GM20000 (cell line): ENCODE measurements around the gene NBEAL1.
"Not testable (repeated sequence)": the region's sequence is repeated elsewhere in the genome, so short reads cannot be mapped to it uniquely, and the experiment has no call there.

ENCODE experiments used
- DNase-seq: peaks from one replicate; pipeline ENCODE4 v3.0.0; 2012; ENCODE audit warnings: low spot score
- TF ChIP-seq, protein P1 (sequence below): IDR thresholded peaks from 2 replicates; pipeline ENCODE4 v1.5.1; 2012; ENCODE audit warnings: mild to moderate bottlenecking, control low read depth; ENCODE audit errors: extremely low read depth, missing control alignments

Gene NBEAL1

DNA sequence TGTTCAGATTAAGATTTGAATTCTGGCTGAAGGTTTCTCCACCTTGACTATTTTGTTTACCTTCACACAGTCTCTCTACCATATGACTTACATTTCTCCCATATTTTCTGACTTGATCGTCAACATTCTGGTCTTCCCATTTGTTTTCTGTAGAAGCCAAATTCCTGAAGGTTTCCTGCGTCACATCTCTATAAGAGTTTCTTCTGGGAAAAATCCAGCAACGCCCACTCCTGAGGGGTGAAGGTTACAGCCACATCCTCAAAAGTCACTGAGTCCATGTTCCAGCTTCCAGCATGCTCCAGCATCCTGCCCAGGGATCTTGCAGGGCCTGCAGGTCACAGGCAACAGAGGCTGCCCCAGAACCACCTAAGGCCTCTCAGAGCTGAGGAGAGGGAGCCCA, 47.5 kb downstream of the NBEAL1 start:
- TF ChIP-seq, protein P1, sequence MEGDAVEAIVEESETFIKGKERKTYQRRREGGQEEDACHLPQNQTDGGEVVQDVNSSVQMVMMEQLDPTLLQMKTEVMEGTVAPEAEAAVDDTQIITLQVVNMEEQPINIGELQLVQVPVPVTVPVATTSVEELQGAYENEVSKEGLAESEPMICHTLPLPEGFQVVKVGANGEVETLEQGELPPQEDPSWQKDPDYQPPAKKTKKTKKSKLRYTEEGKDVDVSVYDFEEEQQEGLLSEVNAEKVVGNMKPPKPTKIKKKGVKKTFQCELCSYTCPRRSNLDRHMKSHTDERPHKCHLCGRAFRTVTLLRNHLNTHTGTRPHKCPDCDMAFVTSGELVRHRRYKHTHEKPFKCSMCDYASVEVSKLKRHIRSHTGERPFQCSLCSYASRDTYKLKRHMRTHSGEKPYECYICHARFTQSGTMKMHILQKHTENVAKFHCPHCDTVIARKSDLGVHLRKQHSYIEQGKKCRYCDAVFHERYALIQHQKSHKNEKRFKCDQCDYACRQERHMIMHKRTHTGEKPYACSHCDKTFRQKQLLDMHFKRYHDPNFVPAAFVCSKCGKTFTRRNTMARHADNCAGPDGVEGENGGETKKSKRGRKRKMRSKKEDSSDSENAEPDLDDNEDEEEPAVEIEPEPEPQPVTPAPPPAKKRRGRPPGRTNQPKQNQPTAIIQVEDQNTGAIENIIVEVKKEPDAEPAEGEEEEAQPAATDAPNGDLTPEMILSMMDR = no peak
- no peak for DNase-seq

DNA sequence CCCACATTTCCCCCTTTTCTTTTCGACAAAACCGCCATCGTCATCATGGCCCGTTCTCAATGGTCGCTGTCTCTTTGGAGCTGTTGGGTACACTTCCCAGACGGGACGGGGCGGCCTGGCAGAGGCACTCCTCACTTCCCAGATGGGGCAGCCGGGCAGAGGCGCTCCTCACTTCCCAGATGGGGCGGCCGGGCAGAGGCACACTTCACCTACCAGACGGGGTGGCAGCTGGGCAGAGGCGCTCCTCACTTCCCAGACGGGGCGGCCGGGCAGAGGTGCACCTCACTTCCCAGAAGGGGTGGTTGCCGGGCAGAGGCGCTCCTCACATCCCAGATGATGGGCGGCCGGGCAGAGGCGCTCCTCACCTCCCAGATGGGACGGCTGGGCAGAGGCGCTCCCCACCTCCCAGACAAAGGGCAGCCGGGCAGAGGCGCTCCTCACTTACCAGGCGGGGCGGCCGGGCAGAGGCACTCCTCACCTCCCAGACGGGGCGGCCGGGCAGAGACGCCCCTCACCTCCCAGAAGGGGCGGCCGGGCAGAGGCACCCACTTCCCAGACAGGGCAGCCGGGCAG, 51.9 kb downstream of the NBEAL1 start:
- not testable (repeated sequence) for DNase-seq

DNA sequence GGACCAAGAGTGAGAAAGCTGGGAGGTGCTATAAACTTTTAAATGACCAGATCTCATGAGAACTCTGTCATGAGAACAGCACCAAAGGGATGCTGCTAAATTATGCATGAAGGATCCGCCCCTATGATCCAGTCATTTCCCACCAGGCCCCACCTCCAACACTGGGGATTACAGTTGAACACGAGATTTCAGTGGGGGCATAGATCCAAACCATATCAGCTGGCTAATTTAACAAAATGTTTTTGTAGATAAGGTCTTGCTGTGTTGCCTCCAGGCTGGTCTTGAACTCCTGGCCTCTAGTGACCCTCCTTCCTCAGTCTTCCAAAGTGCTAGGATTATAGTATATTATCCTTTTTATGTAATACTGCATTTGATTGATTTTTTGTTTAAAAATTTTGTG, 56.0 kb downstream of the NBEAL1 start:
- DNase-seq = no peak
- TF ChIP-seq, protein P1 = no peak

- TF ChIP-seq, protein P1 = no peak
- no peak for DNase-seq
These were observed 56.5 kb downstream of the NBEAL1 start for GRCh38 chr2:203071148-203071547.

DNA sequence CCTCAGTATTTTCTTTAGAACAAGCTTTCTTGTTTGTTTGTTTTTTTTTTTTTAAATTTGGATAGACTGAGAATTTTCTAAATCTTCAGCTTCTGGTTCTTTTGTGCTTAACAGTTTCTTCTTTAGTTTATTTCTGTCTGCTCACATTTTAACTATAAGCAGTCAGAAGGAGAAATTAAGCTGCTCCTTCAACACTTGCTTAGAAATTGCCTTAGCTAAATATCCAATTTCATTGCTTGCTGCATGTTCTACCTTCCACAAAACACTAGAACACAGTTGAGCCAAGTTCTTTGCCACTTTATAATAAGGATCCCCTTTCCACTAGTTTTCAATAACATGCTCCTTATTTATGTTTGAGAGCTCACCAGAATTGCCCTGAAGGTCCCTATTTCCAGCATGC, 57.7 kb downstream of the NBEAL1 start:
- TF ChIP-seq, protein P1 = no peak
- DNase-seq = no peak

GRCh38 chr2:203077451-203077850, 62.8 kb downstream of the NBEAL1 start:
- no peak for DNase-seq
- TF ChIP-seq, protein P1 = no peak

GRCh38 chr2:203080447-203081045, 65.9 kb downstream of the NBEAL1 start:
- TF ChIP-seq, protein P1 = no peak
- no peak for DNase-seq

GRCh38 chr2:203083328-203083727, 68.7 kb downstream of the NBEAL1 start:
- TF ChIP-seq, protein P1 = no peak
- DNase-seq = no peak

DNA sequence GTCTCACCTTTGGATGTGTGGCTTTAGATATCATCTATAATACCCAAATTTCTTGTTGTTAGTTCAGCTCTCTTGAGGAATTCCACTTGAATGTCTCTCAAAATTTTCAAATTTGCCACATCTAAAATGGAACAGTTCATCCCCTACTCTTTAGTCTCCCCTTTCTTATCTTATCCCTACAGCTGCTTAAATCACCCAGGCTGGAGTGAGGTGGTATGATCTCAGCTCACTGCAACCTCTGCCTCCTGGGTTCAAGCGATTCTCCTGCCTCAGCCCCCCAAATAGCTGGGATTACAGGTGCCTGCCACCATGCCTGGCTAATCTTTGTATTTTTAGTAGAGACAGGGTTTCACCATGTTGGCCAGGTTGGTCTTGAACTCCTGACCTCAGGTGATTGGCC, 71.7 kb downstream of the NBEAL1 start:
- not testable (repeated sequence) for DNase-seq

DNA sequence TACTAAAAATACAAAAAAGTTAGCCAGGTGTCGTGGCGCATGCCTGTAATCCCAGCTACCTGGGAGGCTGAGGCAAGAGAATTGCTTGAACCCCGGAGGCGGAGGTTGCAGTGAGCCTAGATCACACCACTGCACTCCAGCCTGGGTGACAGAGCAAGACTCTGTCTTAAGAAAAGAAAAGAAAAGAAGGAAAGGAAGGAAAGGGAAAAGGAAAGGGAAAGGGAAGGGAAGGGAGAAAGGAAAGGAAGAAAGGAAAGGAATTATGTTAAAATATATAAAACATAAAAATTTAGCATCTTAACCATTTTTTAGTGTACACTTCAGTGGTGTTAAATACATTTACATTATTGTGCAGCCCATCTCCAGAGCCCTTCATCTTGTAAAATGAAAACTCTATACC, 76.0 kb downstream of the NBEAL1 start:
- not testable (repeated sequence) for DNase-seq
